Adipocyte (in vitro differentiated cells): Measurements from ENCODE around the gene OR6Y1.

Source experiments
- DNase-seq: peaks from one replicate; pipeline ENCODE4 v3.0.0-alpha.2; 2015; ENCODE audit warnings: low read depth
- H3K27me3 ChIP-seq: replicated peaks from 2 replicates; pipeline ENCODE4 v1.7.0; 2013; ENCODE audit warnings: mild to moderate bottlenecking, low read length, moderate library complexity; ENCODE audit not compliant: control insufficient read depth, insufficient read depth
- H3K36me3 ChIP-seq: 2 replicates; pipeline ENCODE4 v1.7.0; 2013; ENCODE audit warnings: low read length, mild to moderate bottlenecking, moderate library complexity; ENCODE audit not compliant: control insufficient read depth, insufficient read depth, severe bottlenecking
- H3K4me1 ChIP-seq: 2 replicates; pipeline ENCODE4 v1.7.0; 2013; ENCODE audit warnings: mild to moderate bottlenecking, low read length, moderate library complexity; ENCODE audit not compliant: control insufficient read depth, insufficient read depth
- H3K4me3 ChIP-seq: 2 replicates; pipeline ENCODE4 v1.7.0; 2013; ENCODE audit warnings: mild to moderate bottlenecking, low read length, moderate library complexity
- H3K9ac ChIP-seq: 2 replicates; pipeline ENCODE4 v1.7.0; 2013; ENCODE audit warnings: mild to moderate bottlenecking, low read length, moderate library complexity
- H3K9me3 ChIP-seq: 2 replicates; pipeline ENCODE4 v1.7.0; 2013; ENCODE audit warnings: mild to moderate bottlenecking, low read length, moderate library complexity; ENCODE audit not compliant: control insufficient read depth

OR6Y1 gene

DNA sequence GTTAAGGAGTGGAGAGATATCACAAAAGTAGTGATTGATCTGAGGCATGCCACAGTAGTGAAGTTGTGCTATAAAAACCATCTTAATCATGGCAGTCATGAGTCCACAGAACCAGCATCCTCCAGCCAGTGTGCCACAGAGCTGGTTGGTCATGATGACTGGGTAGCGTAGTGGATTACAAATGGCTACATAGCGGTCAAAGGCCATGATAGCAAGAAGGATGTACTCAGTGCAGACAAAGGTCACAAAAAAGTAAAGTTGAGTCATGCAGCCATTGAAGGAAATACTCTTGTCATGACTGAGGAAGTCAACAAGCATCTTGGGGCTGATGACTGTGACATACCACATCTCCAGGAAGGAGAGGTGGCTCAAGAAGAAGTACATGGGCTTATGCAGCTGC is 6.7 kb downstream of the OR6Y1 start:
- Histone ChIP-seq H3K36me3 (no peaks in the 10 kb centered on the region), H3K4me3 (no peak overlapping the region), H3K4me1 (no peaks in the 10 kb centered on the region), H3K27me3 (no peaks in the 10 kb centered on the region), H3K9me3 (no peaks in the 10 kb centered on the region), H3K9ac (no peak overlapping the region)
- DNase-seq: no peak

DNA sequence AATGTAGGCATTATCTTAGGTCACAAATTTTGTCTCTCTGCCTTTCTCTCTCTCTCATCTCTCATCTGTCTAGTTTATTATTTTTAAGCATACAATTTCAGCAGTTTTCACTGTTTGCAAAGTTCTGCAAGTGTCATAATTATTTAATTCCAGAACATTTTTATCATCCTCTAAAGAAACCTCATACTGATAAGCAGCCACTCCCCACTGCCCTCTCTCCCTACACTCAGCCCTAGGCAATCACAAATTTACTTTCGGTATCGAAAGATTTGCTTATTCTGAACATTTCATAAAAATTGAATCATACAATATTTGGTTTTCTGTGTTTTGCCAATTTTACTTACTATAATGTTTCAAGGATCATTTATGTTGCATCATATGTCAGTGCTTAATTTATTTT is 16.6 kb downstream of the OR6Y1 start:
- peak overlapping the region; percentile 65 for H3K4me3 ChIP-seq
- no peaks in the 10 kb centered on the region for H3K9me3 ChIP-seq
- no peak for DNase-seq
- H3K9ac ChIP-seq: peak overlapping the region; percentile 17
- peaks cover 7% of the 10 kb centered on the region for H3K4me1 ChIP-seq
- H3K27me3 ChIP-seq: no peaks in the 10 kb centered on the region
- no peaks in the 10 kb centered on the region for H3K36me3 ChIP-seq

DNA sequence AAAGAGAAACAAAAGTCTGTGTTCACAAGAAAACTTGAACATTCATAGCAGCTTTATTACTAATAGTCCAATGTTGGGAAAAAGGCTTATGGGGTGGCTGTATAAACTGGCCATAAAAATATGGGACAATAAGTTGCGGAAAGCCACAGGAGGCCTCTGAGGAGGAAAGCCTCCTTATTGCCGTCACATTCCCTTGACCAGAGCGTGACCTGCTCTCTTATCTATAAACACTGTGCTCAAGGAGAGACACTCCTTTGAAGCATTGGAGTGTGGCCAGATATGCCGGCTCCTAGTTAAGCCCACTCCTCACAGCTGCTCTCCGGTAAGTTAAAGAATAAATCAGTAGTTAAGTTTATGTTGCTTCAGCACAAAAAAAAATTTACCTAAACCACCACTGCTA is 19.7 kb downstream of the OR6Y1 start:
- H3K4me1 ChIP-seq: peaks cover 7% of the 10 kb centered on the region
- H3K4me3 ChIP-seq: no peak overlapping the region
- DNase-seq: no peak
- no peaks in the 10 kb centered on the region for H3K9me3 ChIP-seq
- no peaks in the 10 kb centered on the region for H3K36me3 ChIP-seq
- H3K27me3 ChIP-seq: no peaks in the 10 kb centered on the region
- H3K9ac ChIP-seq: no peak overlapping the region

DNA sequence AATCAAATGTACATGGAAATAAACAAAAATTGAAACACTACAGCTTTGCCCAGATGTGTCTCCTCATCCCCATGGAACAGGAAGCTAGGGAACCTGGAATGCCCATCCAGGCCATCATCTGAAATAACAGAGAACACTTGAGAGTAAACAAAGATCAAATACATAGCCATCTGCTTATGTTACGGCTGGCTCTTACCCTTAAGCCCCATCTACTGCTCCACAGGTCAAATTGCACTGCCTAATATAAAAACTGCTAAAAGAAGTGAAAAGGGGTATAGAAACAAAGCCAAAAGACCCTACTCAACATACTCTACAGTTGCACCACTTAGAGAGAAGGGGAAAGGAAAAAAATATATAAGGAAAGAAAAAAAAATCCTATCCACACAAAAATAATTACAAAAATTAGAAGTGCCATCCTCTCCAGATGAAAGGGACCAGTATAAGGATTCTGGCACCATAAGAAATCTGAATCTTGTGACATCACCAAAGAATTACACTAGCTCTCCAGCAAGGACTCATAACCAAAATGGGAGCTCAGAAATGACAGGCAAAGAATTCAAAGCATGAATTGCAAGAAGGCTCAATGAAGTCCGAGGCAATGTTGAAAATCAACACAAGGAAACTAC is 26.9 kb downstream of the OR6Y1 start:
- DNase-seq: no peak
- Histone ChIP-seq H3K9me3 (peaks cover 21% of the 10 kb centered on the region), H3K27me3 (peaks cover 4% of the 10 kb centered on the region), H3K4me1 (no peaks in the 10 kb centered on the region), H3K4me3 (no peak overlapping the region), H3K9ac (no peak overlapping the region), H3K36me3 (no peaks in the 10 kb centered on the region)

DNA sequence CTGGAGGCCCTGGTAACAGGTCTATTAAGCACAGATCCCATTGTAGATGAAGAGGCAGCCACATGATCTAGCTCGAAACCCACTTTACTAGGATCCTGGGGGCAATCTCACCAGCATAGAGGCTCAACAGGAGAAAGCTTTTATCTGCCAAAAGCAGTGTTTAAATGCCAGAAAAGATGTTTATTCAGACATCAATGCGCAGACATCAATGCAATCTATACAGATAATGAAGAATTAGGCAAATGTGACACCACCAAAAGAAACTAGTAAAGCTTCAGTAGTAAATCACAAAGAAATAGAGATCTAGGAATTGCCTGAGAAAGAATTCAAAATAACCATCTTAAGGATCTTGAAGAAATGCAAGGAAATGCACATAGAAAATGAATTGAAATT is 32.5 kb downstream of the OR6Y1 start:
- no peak overlapping the region for H3K4me3 ChIP-seq
- no peak for DNase-seq
- no peak overlapping the region for H3K9ac ChIP-seq
- H3K36me3 ChIP-seq: no peaks in the 10 kb centered on the region
- peaks cover 4% of the 10 kb centered on the region for H3K27me3 ChIP-seq
- H3K4me1 ChIP-seq: no peaks in the 10 kb centered on the region
- H3K9me3 ChIP-seq: peaks cover 8% of the 10 kb centered on the region

DNA sequence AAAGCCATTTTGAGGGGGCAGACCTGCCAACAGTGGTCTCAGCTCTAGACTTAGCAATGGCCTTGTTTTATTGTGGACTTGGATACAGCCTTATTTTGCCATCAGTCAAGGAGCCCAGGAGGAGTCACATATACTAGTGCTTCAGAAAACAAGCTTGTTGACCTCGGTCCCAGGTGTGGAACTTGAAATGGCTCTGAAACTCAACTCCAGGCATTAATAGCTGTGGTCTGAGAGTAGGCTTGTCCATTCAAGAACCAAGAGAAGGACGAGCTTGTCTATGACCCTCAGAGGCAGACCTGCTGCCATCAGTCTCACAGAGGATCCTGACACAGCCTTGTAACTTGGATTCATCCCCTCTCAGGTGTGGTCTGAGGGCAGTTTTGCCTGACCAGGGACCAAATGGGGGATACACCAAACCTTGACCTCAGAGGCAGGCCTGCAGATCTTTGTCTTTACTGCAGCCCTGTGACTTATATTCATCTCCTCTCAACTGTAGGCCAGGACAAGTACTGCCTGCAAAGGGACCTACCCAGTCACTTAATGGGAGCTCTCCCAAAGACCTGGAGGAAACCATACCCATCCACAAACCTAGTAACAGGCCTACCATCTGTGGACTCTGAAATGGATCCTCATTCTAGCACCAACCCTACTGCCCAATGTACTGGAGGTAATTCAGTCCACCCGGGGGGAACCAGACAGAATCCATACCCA is 33.1 kb downstream of the OR6Y1 start:
- Histone ChIP-seq H3K4me1 (no peaks in the 10 kb centered on the region), H3K36me3 (no peaks in the 10 kb centered on the region), H3K27me3 (peaks cover 4% of the 10 kb centered on the region), H3K9ac (no peak overlapping the region), H3K4me3 (no peak overlapping the region), H3K9me3 (peaks cover 8% of the 10 kb centered on the region)
- no peak for DNase-seq

DNA sequence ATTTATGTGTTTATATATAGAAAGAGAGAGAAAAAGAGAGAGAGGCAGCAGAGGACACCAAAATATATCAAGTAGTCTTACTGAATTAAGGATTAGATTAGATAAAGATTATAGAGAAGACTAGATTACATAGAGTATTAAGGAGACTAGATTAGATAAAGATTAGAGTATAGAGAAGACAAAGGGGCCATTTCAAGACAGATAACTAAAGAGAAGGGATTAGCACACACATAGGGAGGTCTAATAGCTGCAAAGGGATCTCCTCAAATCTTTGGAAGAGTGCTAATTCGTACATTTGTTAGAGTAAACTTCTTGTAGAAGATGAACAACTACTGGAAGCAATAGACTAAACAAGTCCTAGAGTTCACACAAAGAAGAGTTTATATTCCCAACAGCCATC is 34.2 kb downstream of the OR6Y1 start:
- Histone ChIP-seq H3K27me3 (peaks cover 5% of the 10 kb centered on the region), H3K9ac (no peak overlapping the region), H3K36me3 (no peaks in the 10 kb centered on the region), H3K4me1 (no peaks in the 10 kb centered on the region), H3K4me3 (no peak overlapping the region), H3K9me3 (peaks cover 8% of the 10 kb centered on the region)
- no peak for DNase-seq

DNA sequence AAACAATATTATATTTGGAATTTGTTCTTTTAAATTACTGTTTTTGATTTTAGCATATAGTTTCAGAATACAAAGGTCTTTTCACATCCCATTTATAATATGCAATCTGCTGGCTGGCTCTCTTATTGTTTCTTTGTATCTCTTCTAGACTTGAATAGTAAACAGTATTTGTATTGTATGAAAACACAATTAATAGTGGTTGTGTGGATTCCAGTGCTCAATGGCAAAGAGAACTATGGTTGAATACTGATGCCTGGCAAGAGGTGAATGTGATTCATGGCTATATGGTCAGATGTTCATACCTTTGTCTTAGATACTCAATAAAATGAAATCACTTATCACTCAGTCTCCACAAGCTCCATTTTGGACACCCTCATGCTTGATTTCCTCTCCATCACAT is 37.2 kb downstream of the OR6Y1 start:
- Histone ChIP-seq H3K9ac (no peak overlapping the region), H3K27me3 (peaks cover 5% of the 10 kb centered on the region), H3K4me1 (no peaks in the 10 kb centered on the region), H3K9me3 (peaks cover 4% of the 10 kb centered on the region), H3K4me3 (no peak overlapping the region), H3K36me3 (no peaks in the 10 kb centered on the region)
- no peak for DNase-seq

DNA sequence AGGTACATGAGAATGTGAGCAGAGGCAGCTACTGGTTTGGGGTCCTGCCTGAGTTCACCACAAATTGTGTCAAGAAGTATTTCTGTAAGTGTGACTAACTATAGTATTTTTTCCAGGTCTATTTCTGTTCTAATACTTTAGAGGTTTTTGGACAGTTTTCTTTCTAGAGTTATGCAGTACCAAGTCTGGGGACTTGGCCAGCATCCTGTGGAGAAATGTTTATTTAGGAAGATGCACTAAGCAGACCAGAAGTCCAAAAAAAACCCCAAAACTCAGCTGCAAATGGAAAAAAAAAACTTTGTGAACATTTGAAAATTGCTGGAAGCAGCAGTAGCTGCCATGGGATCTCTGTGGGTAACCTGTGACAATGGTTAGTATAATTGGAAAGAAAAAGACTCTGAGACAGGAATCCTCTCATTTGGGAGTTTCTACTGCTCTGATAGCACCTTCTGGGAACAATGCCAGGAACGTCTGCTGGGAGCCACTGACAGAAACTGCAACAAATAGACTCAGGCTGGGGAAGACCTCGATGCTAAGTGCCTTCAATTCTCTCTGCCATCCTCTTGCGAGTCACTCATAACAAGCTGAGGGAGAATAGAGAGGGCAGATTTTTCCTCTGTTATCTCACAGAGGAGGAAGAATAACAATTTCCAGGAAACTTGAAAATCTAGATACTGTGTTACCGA is 44.6 kb downstream of the OR6Y1 start:
- Histone ChIP-seq H3K36me3 (no peaks in the 10 kb centered on the region), H3K9me3 (no peaks in the 10 kb centered on the region), H3K27me3 (peaks cover under 1% of the 10 kb centered on the region), H3K9ac (no peak overlapping the region), H3K4me1 (no peaks in the 10 kb centered on the region), H3K4me3 (no peak overlapping the region)
- DNase-seq: no peak

DNA sequence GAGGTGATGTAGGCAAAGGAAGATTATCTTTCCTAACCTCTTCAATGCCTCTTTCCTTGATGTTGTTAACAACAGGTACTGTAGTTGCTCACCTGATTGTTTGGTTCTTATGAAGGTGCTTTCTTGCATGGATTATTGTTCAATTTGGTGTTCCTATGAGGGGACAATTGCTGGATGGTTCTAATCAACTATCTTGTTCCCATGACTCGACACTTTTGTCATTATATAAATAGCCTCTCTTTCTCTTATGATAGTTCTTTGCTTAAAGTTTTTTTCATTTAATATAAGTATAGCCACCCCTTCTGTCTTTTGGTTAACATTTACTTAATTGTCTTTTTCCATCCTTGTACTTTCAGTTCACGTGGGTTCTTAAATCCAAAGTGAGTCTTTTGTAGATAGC is 46.7 kb downstream of the OR6Y1 start:
- Histone ChIP-seq H3K27me3 (no peaks in the 10 kb centered on the region), H3K36me3 (no peaks in the 10 kb centered on the region), H3K4me3 (no peak overlapping the region), H3K9ac (no peak overlapping the region), H3K4me1 (peaks cover 3% of the 10 kb centered on the region), H3K9me3 (no peaks in the 10 kb centered on the region)
- no peak for DNase-seq

DNA sequence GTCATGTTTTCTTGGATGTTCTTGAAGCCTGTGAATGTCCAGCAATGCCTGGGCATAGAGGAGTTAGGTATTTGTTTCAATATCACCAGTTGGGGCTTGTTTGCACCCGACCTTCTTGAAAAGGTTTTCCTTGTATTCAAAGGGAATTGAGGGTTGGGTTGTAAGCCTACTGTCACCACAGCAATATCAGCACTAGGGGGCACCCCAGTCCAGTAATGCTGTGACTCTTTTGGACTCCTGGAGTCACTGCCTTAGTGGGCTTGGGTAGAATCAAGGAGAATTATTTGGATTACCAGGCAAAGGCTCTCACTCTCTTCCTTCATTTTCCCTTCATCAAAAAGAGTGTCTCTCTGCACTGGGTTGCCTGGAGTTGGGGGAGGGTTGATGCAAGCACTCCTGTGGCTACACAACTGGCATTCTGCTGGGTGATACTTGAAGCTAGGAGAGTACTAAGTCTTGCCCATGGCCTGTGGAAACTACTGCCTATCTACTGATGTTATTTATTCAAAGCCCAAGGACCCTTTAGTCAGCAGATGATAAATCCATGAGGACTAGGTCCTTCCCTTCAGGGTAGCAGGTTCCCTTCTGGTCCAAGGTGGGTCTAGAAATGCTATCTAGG is 47.7 kb downstream of the OR6Y1 start:
- Histone ChIP-seq H3K4me3 (no peak overlapping the region), H3K4me1 (peaks cover 3% of the 10 kb centered on the region), H3K9me3 (no peaks in the 10 kb centered on the region), H3K9ac (no peak overlapping the region), H3K36me3 (no peaks in the 10 kb centered on the region), H3K27me3 (no peaks in the 10 kb centered on the region)
- DNase-seq: peak; percentile 3
